ENCODE data around the gene BSPRY.

DNA sequence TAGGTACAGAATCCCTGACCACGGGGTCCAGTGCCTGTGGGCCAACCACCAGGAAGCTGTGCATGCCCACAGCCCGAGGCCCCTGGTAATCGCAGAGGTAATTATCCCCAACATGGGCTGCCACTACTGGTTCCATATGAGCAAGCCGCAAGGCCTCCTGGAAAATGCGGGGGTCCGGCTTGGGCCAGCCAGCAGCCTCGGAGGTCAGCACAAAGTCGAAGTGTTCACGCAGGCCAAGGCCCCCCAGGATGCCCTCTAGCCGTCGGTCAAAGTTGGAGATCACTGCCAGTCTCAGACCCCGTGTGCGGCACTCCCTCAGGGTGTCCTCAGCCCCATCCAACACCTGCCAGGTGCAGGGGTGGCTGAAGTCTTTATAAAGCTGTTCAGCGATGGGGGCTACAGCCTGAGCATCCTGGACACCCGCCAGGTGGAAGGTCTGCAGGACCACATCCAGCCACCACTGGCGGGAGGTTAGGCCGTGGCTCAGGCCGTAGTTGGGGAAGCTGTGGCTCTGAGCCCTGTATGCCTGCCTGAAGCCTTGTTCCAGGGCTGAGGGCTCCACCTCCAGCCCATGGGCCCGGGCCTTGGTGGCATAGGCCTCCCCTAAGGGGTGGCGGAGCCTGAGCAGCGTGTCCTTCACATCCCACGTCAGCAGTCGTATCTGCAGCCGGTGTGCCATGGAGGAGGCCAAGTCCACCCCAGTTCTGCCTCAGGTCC, 24.5 kb downstream of the BSPRY start:
- TF ChIP-seq CTCF (IDR thresholded peaks at IDR 0.05) (no peak), POLR2AphosphoS5 (IDR thresholded peaks at IDR 0.05) (no peak), EP300 (IDR thresholded peaks at IDR 0.05; ENCODE audit: low read depth) (no peak), POLR2A (IDR thresholded peaks at IDR 0.05) (no peak)

All from transverse colon (tissue), 4 donors.